ENCODE data around the gene TMEM212. TPM values are rescaled to one million over a fixed set of nuclear protein-coding genes. Genes with fewer than 3 reads are reported as not detected.

Gene TMEM212
- total RNA-seq, 1 donor from 2014 or later, result not detected

GRCh38 chr3:171875923-171876412 lies 32.8 kb downstream of the TMEM212 start:
- no peak for FAIRE-seq
- no peak for TF ChIP-seq CTCF (IDR thresholded peaks at IDR 0.05; ENCODE audit: insufficient read depth, low read length, severe bottlenecking)
- Histone ChIP-seq H3K36me3 (ENCODE audit: control insufficient read depth, insufficient read depth, low read length) (no peaks in the 10 kb centered on the region), H3K4me3 (ENCODE audit: low read depth, low read length) (no peak overlapping the region), H3K27me3 (ENCODE audit: control insufficient read depth, insufficient read depth, low read length) (no peaks in the 10 kb centered on the region)
- peak; percentile 75 for DNase-seq (ENCODE audit: low read depth)

- FAIRE-seq (no peak), DNase-seq (ENCODE audit: low read depth) (peak; percentile 93)
- Histone ChIP-seq H3K36me3 (ENCODE audit: control insufficient read depth, insufficient read depth, low read length) (no peaks in the 10 kb centered on the region), H3K4me3 (ENCODE audit: low read depth, low read length) (no peak overlapping the region), H3K27me3 (ENCODE audit: control insufficient read depth, insufficient read depth, low read length) (no peaks in the 10 kb centered on the region)
- TF ChIP-seq CTCF (IDR thresholded peaks at IDR 0.05; ENCODE audit: insufficient read depth, low read length, severe bottlenecking), result no peak
These were observed 33.6 kb downstream of the TMEM212 start for GRCh38 chr3:171876680-171877147.

- Histone ChIP-seq H3K27me3 (ENCODE audit: control insufficient read depth, insufficient read depth, low read length) (no peaks in the 10 kb centered on the region), H3K36me3 (ENCODE audit: control insufficient read depth, insufficient read depth, low read length) (no peaks in the 10 kb centered on the region), H3K4me3 (ENCODE audit: low read depth, low read length) (no peak overlapping the region)
- DNase-seq (ENCODE audit: low read depth), result no peak
- TF ChIP-seq CTCF (IDR thresholded peaks at IDR 0.05; ENCODE audit: insufficient read depth, low read length, severe bottlenecking), result no peak
- FAIRE-seq, result no peak
These were observed 35.5 kb downstream of the TMEM212 start for GRCh38 chr3:171878461-171879225.

GRCh38 chr3:171879472-171879871 lies 36.3 kb downstream of the TMEM212 start:
- no peak for DNase-seq (ENCODE audit: low read depth)
- no peaks in the 10 kb centered on the region for H3K27me3 ChIP-seq (ENCODE audit: control insufficient read depth, insufficient read depth, low read length)
- no peak for TF ChIP-seq CTCF (IDR thresholded peaks at IDR 0.05; ENCODE audit: insufficient read depth, low read length, severe bottlenecking)
- H3K4me3 ChIP-seq (ENCODE audit: low read depth, low read length), result no peak overlapping the region
- H3K36me3 ChIP-seq (ENCODE audit: control insufficient read depth, insufficient read depth, low read length), result no peaks in the 10 kb centered on the region
- FAIRE-seq, result no peak

- Histone ChIP-seq H3K27me3 (ENCODE audit: control insufficient read depth, insufficient read depth, low read length) (no peaks in the 10 kb centered on the region), H3K4me3 (ENCODE audit: low read depth, low read length) (no peak overlapping the region), H3K36me3 (ENCODE audit: control insufficient read depth, insufficient read depth, low read length) (no peaks in the 10 kb centered on the region)
- no peak for FAIRE-seq
- DNase-seq (ENCODE audit: low read depth), result no peak
- TF ChIP-seq CTCF (IDR thresholded peaks at IDR 0.05; ENCODE audit: insufficient read depth, low read length, severe bottlenecking), result no peak
These were observed 37.1 kb downstream of the TMEM212 start for GRCh38 chr3:171880101-171880870.

All from bronchial epithelial cell (primary cell).